GM10847 (cell line): Measurements from ENCODE around the gene PLPP4.

Source experiments
- POLR2A ChIP-seq: IDR thresholded peaks from 2 replicates; pipeline ENCODE4 v1.6.1; 2011; ENCODE audit not compliant: insufficient read length; ENCODE audit errors: extremely low read depth

The PLPP4 gene

GRCh38 chr10:120494313-120494710 is 37.3 kb downstream of the PLPP4 start:
- no peak for TF ChIP-seq POLR2A

DNA sequence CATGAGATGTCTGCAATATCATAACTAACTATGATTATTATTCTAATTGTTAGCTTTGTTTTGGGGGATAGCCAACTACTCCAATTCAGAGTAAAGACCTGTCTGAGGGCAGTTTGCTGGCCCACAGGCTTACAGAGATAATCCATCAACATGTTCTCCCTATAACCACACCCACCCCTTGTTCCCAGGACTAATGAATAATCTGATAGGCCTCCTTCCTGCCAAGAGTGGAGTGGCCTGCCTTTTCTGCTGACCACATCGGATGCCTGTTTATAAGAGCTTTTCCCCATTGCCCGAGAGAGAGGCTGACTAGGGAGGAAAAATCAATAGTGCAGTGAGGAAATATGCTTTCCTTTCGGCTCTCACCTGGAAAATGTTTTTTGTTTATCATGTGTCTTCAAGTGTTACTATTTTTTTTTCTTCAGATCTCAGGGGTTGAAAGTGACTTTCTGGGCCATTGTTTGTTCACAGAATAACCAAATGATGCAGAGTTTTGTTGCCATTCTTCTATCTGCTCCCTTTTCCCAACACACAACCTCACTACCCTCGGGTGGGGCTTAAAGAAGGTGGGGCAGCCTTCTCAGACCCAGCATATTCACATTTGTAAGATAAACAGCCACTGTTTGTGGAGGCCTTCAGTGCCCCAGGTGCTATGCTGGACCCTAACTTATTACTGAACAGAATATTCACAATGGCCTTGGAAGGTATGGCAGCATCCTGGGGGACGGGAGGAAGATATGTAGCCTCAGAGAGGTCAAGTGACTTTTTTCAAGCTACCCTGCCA is 38.4 kb downstream of the PLPP4 start:
- TF ChIP-seq POLR2A = no peak

DNA sequence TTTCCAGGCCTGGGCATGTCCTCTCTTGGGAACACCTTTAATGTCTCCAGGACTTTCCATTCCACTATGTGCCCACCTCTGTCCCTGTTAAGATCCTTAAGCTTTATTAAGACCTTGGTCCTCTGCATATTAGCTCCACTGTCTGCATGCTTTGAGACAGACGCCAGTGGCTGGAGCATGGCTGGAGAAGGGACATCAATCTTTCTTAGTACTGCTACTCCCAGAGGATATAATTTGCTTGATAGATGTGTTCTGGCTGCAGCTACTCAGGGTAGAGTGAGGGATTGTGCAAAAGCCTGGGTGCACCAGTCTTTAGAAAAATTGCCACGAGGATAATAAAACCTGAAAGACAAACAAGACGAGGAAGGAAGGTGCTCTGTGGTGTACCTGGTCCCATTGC is 42.9 kb downstream of the PLPP4 start:
- no peak for TF ChIP-seq POLR2A

DNA sequence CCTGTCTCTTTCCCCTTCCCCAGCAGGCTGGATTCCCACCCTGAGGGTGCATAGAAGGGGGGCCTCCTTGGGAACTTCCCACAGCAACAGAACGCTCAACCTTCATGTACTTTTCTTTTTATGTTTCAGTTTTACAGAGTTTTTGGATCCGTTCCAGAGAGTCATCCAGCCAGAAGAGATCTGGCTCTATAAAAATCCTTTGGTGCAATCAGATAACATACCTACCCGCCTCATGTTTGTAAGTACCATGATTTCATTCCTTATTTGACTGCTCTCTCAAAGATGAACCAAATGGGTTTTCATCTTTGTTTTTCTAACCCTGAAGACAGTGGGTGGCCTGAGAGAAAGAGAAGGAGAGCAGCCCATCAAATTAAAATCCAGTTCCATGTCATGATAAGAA is 46.7 kb downstream of the PLPP4 start:
- TF ChIP-seq POLR2A = no peak

DNA sequence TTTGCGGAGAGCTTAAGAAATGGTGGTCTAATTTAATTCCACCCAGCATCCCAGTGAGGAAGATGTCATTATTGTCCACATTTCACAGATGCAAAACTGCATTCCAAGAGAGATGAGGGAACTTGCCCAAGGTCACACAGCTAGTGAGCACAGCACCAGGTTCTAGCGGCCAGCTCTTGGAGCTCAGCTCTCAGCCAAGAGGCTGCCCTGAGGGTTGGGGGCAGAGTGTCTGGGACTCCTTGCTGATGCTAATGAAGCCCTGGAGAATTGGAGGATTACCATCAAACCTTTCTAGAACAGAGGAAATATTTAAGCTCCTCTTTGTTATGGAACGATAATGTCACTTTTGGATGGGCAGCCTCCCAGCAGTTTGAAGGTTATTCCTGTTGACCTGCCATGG is 48.0 kb downstream of the PLPP4 start:
- no peak for TF ChIP-seq POLR2A

GRCh38 chr10:120505866-120506265 is 48.8 kb downstream of the PLPP4 start:
- TF ChIP-seq POLR2A = no peak

DNA sequence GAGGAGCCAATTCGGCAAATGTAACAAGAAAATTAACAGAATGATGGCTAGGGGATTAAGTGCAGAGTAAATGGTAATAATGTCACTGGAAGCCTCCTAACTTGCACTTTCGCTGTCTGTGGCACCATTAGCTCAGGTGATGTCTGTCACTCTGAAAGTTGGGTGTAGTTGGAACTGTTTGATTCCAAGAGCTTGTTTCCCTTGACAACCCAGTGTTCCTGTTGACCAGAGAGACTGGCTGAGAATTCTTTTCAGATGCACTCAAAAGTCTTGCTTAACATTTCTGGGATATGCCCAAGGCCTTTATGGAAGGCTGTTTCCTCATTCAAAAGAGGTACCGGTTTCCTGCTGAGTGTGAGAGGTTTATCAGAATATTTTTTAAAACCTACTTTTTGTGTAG is 49.6 kb downstream of the PLPP4 start:
- TF ChIP-seq POLR2A = no peak

GRCh38 chr10:120507175-120507574 is 50.1 kb downstream of the PLPP4 start:
- no peak for TF ChIP-seq POLR2A

DNA sequence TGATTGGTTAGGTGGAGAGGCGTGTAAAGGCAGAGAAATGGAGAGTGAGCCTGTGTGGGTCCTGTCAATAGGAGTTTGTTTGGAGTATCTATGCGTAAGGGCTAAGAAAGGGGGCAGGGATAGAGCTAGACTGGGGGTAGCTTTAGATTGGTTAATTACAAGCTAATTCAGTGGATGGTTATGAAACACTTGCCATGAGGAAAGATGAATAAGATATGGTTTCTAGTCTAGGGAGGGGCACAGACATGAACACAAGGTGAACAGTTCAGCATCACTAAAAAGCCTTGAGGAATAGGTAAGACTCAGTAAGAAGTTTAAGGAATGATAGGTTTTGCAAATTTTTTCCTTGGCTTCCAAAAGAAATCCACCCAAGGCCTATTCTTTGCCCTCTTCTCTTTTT is 50.6 kb downstream of the PLPP4 start:
- TF ChIP-seq POLR2A = no peak

GRCh38 chr10:120508393-120508792 is 51.4 kb downstream of the PLPP4 start:
- TF ChIP-seq POLR2A = no peak

DNA sequence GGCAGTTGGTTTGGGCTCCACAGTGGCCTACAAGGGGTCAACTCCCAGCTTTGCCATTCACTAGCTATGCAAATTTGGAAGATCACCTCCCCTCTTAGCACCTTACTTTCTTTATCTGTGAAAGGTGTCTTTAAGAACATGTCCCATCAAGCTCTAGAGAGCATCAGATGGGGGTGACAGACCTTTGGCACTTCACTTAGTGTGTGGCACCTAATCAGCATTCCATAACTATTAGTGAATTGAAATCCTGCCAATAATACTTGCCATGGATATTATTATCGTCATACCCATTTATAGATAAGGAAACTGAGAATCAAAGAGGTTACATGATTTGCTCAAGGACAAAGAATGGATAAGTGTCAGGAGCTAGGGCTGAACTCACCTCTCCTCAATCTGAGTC is 51.9 kb downstream of the PLPP4 start:
- no peak for TF ChIP-seq POLR2A

GRCh38 chr10:120511165-120511564 is 54.1 kb downstream of the PLPP4 start:
- no peak for TF ChIP-seq POLR2A

- no peak for TF ChIP-seq POLR2A
Observed at GRCh38 chr10:120513307-120513796, 56.3 kb downstream of the PLPP4 start.

DNA sequence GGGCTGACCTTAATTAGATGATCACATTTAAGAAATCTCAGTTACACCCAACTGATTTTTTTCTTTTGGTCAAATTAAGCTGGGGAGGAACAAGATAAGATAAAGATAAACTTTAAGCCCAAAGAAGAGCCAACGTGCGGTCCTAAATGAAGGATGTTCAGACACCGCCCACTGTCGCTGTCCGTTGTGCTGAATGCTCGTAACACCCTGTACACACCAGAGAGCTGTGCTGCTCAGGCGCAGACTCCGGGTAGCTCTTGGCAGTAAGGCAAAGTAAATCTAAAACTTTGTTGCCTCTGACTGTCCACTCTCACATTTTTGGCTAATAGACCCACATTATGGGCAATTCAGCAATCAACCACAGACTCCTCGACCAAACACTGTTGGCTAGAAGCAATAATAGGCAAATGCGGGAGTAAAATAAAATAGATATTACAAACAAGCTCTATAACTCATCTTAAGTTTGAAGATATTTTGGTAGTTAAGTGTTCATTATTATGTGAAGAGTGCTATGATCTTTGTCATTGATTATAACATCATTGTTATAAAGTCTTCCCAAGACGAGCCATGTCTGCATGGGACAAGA is 57.1 kb downstream of the PLPP4 start:
- no peak for TF ChIP-seq POLR2A

- TF ChIP-seq POLR2A = no peak
Observed at GRCh38 chr10:120514959-120515358, 57.9 kb downstream of the PLPP4 start.

DNA sequence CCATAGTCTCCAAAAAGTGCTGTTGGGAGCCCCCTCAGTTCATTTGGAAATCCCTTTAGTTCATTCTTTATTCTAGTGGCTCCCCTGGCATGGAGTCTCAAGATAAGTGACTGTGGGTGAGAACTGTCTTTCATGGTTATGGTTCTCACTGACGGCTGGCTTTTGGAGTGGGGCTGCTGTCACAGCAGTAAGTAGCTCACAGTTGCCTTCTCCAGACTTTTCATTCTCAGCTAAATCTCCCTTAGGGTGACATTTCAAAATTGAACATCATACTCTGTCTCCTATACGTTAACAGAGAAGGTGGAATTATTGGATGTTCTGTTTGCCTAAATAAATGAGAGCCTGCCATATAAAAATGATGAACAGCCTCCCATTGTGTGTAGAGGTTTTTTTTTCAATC is 58.7 kb downstream of the PLPP4 start:
- no peak for TF ChIP-seq POLR2A

DNA sequence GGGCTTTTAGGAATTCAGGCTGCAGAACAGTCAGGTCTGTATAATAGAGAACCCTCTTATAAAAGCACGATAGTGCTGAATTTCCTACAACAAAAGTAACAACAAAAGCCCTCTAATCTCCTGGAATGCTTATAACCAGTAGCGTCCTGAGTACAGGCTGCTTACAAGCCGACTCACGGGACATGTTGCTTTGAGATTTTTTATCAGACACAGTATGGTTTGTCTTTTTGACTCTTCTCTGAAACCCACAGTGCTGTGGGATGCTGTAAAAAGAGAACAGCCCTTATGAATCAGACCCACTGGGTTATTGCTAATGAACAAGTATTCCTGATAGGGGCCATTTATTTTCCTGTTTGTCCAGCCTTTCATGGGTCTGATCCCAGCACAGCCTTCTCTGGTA is 59.4 kb downstream of the PLPP4 start:
- no peak for TF ChIP-seq POLR2A

DNA sequence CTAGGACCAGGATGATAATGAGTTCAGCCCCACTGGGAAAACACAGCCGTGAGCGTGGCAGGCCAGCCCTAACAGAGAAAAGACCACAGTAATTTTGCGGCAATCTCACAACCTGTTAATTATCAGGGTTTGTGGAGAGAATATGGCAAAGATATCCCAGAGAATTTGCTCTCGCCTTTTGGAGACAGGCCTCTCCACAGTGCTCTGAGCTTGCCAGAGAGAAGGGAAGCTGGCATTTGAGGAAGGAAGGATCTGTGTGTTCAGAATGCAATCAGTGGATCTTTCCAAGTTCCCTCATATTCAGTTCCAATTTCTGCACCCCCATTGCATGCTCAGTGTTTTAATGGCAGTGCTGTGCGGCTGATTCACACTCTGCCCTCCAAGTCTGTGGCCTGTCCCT is 60.2 kb downstream of the PLPP4 start:
- TF ChIP-seq POLR2A = no peak
